22Rv1 (cell line): ENCODE data around the gene EFHC1.

Experiments
- CTCF ChIP-seq: fragments of 450-650 bp; IDR thresholded peaks from 2 replicates; pipeline ENCODE4 v1.5.1; 2017; ENCODE audit warnings: mild to moderate bottlenecking
- ZFX ChIP-seq: fragments of 450-650 bp; IDR thresholded peaks from 2 replicates; pipeline ENCODE4 v1.6.1; 2017; ENCODE audit warnings: antibody characterized with exemption, borderline replicate concordance

DNA sequence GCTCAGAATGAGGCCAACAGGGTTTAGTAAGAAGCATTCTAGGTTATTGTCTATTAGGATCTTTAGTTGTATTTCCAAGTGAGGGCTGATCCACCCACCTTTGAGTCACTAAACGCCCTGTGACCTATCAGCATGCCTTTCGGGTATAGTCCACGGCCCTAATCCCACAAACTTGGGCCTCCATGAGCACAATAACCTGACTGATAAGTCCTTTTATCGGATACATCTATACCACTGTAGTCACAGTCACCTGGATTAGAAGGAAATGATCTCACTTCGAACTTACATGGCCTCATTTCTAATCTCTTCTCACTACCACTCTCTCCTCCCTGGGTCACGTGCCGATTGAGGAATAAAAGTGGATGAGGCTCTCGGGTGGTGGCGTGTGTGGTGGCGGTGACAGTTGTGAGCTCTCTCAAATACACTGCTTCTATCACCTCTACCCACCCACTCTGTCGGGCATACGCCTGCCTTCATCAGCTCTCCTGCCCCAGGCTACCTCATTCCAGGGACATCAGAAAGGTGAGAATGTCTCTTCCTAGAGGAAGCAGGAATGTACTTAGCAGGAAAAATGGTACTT is 91.5 kb downstream of the EFHC1 start:
- TF ChIP-seq CTCF (no peak), ZFX (no peak)
